Right forelimb (tissue), 1 donor: Measurements from ENCODE around the gene BHMT2.

Source experiments
- DNase-seq: peaks from one replicate; pipeline ENCODE4 v3.0.0-alpha.2; 2018

BHMT2 gene

DNA sequence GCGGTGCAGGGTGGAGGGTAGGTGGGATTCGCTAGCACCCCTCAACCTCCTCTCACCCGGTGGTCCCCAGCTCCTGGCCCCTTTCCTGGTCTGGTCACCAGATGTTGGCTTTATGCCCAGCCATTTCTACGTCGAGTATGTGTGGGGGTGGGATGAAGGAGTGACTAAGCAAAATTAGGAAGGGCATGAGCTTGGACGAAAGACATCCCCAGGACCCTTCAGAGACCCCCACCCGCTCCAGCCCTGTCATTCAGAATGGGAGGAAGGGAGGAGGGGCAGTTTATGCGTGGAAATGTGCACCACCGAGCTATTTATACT is 742 bp downstream of the BHMT2 start:
- DNase-seq, result peak; percentile 52

DNA sequence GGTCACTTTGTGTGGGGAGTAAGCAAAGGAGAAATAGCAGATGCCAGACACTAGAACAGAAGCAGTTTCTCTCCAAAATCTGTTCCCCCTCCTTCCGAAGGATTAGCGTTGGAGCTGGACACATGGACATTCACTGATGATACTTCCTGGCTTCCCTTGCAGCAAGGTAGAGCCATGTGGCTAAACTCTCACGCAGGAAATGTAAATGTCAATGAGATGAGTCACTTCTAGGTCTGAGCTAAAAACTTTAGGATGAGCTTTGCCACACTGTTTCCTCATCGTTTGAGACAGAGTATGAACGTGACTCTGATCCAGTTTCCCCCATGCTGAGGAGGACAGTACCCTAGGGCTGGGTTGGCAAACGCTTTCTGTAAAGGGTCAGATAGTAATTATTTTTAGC is 5.1 kb downstream of the BHMT2 start:
- no peak for DNase-seq

DNA sequence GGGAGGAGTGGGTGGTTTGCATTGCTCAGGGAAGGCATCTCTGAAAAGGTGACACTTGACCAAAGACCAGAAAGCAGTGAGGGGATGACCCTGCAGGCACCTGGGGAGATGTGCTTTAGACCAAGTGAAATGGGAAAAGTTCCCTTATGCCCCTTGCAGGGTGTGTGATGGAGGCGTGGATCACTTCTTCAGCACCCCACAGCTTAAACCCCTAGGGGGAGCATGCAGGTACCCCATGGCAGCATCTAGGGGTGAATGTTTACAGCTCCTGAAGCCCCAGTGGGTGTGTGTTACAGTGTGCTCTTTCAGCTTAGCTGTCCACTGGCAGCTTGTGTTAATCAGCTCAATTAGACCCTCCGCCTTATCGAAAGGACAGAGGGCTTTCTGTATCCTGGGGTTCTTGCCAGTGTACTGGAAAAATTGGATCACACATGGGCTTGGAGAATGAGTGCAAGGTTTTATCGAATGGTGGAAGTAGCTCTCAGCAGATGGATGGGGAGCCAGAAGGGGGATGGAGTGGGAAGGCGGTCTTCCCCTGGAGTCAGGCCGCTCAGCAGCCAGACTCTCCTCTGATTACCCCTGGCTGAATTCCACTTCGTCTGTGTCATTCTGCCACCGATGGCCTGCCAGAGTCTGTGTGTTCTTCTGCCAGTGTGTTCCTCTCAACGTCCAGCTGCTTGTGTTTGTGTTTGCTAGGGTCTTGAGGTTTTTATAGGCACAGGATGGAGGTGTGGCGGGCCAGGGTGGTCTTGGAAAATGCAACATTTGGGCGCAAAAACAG is 6.3 kb downstream of the BHMT2 start:
- DNase-seq, result no peak

DNA sequence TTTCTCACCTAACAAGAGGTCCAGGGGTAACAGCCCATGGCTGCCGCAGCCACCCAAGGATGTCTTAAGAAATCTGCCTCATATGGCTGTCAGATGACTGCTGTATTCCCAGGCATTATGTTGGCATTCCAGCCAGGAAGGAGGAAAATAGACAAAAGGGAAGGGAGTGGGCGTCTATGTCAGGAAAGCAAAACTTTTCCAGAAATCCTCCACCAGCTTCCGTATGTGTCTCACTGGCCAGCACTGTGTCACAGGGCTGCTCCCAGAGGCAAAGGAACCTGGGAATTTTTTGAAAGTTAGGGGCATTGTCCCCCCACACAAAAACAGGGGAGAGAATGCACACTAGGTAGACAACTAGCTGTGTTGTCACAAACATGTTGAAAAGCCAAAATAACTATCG is 7.3 kb downstream of the BHMT2 start:
- DNase-seq, result no peak

DNA sequence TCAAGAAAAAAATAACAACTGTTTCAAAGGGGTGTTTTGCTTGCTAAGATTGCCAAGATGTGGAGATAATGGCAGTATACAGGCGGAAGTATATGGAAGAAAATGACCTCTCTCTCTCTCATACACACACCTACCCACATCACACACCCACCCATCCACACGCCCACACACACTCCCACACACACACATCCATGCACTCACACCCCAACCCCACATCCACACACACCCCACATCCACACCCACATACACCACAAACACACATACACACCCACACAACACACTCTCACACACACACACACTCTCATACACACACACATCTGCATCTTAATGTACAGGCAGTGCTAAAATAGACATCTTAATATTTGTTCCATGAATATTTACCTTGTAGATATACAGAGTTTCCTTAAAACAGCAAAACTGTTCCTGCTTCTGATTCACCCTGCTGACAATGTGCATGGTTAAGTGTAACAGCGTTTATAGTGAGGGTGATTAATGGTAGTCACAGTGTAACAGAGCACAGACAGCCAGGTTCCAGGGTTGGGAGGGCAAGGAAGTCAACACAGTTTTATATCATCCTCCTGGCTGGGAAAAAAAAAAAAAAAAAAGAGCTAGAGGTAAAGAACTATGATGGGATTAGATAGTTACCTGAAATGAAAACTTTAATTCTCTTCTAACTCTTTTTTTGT is 8.3 kb downstream of the BHMT2 start:
- no peak for DNase-seq

DNA sequence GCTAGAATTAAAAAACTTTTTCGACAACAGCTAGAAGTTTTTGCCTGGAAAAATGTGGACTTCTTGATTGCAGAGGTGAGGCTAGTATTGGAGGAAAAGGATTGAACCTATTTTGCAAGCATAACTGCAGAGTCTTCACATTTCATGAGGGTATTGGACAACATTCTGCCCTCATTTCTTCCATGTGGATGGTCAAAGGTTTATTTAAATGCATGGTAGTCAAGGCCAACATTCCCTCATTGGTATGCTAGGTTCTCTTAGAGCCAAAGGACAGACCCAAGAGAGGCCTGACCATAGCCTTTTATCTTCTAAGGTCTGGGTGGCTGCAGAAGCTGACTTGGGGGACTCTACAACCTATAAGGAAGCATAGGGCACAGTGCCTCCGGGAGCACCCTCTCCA is 11.2 kb downstream of the BHMT2 start:
- DNase-seq, result no peak

DNA sequence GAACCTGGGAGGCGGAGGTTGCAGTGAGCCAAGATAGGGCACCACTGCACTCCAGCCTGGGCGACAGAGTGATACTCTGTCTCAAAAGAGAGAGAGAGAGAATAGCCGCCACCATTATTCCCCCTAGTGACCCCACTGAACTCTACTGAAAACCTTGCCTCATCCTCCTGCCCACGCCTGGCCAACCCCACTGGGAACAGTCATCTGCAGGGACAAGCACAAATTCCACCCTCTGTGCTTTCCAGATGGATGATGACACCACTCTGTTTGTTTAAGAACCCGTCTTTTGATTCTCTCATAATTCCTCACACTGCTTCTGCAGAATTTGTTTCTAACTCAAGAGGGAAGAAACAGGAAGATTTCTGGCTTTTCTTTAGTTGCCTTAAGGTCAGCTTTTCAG is 12.2 kb downstream of the BHMT2 start:
- DNase-seq, result no peak

DNA sequence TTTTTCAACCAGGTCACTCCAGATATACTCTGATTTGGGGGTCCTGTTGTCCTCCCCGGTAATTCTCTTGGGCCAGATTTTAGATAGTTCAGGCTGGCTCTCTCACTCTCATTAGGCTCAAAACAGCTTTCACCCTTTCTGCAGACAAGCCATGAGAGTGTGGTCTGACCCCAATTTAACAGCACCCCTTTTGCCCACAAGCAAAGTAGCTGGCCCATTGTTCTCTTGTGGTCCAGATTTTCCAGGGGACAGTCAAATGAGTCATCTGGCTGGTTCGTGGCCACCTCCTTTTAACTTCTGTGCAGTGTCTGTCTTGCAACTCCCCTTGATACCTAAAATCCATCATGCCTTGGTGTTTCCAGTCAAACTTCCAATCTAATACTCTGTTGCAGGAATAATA is 16.5 kb downstream of the BHMT2 start:
- DNase-seq, result no peak

DNA sequence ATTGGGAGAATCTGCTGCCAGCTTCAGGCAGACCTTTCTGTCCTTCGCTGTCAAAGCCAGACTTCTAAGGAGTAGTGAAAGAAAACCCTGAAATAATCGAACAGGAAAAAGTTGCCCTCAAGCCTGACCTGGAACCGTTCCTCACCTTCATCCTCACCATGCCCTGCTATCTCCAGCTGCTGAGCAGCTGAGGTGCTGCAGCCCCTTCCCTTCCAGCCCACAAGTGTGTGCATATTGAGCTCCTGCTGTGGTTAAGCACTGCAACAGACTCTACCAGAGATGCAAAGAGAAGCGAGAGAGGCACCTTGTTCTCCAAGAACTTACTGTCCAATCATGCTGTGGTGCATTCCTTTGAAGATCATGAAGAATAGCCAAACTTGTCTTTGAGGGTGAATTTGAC is 18.9 kb downstream of the BHMT2 start:
- no peak for DNase-seq

DNA sequence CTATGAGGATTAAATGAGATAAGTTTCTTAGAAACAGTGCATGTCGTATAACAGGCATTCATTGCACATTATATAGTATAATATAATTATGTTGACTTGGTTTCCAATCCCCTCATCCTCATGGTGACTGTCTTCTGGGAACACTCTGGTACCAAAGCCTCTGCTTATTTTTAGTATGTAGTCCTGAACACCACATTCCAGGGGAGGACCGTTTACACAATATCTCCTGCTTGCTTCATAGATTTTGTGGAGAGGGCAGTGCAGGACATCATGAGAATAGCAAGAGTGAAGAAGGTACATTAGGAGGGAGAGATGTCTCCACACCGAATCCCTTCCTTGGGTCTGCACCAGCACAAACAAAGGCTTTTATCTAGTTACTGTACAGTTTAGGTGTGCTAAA is 21.5 kb downstream of the BHMT2 start:
- DNase-seq, result no peak

DNA sequence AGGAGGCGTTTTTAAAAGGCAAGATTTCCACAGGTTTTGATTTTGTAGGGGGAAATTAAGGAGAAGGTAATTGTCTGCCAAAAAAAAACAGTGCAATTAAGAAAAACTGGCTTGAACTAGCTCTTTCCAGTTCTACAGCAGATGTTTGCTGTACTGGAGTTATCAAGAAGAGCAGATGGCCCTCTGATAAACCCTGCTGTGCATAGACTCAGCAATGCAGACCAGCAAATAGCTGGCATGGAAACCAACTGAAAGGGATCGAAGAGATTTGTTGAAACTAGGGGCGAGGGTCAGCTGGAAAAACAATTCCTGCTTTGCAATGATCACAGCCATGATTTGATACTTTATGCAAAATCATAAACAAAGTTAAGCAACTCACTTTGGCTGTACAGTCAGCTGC is 24.2 kb downstream of the BHMT2 start:
- DNase-seq, result no peak

DNA sequence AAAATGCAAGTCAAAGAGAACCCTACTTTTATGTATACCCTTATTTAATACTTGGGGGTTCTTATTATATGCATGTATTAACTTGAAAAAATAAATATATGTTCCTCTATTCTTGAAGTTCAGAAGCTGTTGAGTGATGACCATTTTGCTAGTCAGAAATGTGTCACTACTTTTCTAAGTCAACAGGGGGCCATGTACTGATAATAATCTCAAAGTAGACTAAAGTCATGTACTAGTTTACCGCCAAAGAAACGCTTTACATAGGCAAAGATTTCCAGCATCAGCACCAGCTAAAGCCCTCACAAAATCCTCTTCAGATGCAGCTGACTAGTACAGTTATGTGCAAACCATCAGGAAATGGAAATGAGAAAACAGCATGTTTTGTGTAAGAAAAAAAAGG is 36.3 kb downstream of the BHMT2 start:
- no peak for DNase-seq

DNA sequence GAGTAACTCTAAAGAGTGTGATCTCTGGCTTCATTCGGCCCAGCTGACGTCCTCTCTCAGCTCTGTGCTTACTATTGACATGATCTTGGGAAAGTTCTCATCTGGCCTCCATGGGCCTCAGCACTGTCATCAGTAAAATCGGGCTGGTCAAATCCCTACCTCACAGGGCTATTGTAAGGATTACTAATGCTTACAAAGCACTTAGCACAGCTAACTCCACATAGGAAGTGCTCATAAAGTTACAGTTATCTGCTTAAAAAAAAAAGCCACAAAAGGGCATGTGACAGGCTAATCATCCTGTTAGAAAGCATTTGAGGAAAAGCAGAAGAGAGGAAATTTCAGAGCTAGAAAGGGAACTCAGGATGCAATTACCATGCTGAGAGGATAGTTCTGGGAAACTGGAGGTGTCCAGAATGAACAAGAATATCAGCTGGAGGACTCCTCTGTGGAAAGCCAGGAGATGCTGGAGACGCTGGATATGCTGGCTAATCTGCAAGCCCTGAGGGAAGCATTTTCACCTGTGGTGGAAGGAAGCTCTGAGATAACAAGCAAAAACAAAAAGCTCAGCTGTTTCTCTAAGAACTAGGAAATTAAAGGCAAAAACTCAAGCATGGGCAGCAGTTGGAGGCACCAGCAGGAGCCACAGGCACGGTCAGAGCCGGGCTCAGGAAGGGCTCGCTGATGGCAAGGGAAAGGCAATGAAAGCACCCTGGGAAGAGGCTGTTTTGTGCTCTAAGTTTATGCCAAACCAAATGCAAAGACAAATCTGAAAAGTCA is 37.6 kb downstream of the BHMT2 start:
- DNase-seq, result no peak

DNA sequence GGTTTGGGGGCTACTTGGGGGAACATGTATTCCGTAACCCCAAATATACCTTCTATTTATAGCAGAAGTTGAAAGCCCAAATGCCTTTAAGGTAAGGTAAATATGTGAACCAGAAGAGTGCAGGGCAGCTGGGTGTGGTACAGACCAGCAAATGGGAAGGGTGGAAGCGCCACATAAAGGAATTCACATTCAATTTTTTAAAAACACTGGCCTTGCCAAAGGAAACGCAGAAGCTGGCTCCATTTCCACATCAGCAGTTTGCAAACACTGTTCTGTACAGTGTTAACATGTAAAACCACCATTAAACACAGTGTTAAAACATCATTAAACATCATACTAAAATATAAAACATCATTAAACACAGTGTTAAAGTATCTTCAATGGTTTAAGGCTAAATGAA is 38.5 kb downstream of the BHMT2 start:
- no peak for DNase-seq

DNA sequence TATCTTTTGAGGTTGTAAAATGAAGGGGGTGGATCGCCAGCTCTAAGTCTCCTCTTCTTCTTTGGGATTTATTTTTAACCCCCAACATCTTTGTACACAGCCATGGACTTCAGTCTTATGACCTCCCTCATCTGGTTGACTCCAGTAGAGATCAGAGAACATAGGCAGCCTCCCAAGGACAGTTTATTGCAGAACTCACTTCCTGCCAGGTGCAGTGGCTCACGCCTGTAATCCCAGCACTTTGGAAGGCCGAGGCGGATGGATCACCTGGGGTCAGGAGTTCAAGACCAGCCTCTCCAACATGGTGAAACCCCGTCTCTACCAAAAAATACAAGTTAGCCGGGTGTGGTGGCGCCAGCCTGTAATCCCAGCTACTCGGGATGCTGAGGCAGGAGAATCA is 39.2 kb downstream of the BHMT2 start:
- no peak for DNase-seq

DNA sequence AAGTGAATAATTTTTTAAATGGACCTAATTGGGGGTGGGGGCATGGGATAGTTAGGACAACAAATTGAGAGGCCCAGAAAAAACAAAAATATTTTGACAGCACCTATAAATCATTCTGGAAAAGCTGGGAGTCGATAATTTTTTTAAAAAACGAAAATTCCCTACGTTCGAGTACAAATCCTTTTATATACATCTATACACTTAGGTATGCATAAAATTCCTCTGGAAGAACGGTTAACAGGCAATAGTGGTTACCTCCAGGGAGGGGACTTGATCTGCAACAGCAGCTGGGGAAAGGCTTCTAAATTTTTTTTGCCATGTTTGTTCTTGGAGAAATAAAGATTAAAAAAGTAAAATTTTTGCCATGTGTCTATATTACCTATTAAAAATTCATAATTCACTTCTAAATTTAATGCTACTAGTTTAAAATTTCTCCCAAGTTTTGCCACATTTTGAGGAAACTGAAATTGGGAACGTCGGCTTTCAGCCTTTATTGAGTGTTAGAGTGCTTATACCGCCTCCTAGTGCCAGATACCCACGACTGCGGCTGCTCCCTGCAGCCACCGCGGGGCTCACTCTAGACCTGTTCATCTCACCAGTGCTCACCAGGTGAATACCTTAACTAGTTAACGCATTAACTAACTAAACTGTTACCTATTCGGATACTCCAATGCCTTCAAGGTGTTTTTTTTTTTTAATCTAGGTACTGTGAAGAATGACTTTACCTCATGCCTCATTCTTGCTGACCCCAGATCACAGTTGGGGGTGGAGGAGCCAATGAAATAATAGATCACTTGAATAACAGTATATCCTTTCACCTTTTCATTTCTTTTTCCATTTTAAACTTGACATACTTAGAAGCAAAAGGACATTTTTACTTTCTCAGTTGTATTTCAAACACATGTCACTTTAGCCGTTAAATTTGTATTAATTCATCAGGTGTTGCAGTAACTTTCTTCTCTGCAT is 40.2 kb downstream of the BHMT2 start:
- DNase-seq, result no peak

DNA sequence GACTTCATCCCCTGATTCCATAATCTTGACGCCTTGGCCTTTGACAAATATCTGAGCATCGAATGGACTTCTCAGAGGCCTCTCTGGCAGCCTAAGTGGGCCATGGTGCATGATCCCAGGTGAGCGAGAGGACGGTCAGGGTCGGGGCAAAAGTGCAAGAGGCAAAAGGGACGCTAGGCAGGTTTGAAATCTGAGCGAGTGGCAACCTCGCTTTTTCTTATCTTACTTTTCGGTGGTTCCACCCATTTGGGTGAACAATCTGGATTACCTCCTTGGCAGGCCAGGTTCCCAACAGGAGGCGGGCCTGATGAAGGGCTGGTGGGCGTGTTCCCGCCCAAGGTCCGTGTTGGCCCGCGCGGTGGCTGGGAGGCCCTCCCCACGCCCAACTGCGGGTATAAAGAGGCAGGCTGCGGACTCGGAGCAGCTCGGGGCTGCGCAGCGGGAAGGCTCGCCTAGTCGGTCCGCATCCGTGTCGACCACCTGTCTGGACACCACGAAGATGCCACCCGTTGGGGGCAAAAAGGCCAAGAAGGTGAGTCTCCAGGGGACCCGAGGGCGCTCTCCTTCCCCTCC is 41.9 kb downstream of the BHMT2 start, which contains the start of gene BHMT:
Gene BHMT, plus strand, starts transcription at position 423 of the 573 bp plus-strand sequence. Its CDS starts 77 bp downstream, at position 500.
- DNase-seq, result no peak

DNA sequence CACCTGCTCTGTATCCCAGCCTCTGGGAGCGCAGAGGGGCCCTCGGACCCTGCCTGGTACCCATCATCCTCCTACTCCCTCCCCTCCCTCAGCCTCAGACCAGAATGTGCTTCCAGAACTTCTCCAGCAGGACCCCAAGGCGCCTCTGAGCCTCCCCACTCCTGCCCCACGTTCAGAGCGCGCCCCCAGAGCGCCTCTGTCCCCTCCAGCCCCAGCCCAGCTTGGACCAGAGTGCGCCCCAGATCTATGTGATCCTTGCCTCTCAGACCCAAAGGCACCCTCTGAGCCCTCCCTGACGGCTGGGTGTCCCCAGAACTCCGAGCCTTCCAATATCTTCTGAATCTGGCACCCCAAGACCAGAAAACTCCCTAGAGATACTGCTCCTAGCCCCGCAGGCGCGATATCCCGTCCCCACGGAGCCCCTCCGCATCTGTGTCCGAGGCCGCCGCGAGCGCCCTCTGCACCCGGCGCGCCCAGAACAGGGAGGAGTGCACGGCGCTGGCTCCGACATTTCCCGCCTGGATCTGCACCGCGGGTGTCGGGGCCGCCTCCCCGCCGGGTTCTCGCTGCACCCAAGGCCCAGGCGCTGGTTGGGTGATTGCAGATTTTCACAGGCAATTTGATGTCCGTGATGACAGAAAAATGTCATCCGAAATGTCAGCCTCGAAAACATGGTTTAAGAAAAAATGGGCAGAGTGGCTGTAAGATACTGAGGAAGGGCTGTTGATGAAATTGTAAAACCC is 42.6 kb downstream of the BHMT2 start:
- DNase-seq, result no peak

DNA sequence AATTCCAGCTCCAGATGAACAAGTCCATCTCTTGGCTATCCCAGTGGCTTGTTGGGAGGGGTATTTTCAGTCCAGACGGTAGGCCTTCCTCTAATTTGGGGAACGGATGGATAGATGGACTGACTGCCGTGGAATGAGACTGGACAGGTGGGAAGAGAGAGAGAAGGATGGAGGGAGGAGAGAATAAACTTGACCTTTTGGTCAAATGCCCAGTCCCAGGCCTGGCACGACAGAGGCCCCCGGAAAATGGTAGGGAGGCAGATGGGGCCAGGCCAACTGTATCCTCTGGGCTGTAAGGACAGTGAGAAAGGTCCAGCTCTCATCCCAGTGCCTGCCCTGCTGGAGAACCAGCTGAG is 43.1 kb downstream of the BHMT2 start:
- DNase-seq, result no peak

DNA sequence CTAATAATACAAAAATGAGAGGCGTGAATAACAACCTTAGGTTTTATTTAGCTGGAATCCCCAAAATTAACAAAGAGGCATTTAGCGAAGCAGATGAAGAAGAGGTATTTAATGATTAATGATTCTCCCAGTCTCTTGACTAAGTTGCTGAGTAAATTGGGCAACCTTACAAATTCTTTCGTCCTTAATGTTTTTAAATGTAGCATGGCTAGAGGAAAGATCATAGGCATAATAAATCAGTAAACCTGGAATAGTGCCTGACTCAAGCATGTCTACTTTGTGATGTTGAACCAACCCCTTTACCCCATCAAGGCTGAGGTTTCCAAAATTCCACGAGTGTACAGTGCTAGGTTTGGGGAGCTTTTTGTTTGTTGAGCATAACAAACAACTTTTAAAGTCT is 49.9 kb downstream of the BHMT2 start:
- DNase-seq, result no peak

DNA sequence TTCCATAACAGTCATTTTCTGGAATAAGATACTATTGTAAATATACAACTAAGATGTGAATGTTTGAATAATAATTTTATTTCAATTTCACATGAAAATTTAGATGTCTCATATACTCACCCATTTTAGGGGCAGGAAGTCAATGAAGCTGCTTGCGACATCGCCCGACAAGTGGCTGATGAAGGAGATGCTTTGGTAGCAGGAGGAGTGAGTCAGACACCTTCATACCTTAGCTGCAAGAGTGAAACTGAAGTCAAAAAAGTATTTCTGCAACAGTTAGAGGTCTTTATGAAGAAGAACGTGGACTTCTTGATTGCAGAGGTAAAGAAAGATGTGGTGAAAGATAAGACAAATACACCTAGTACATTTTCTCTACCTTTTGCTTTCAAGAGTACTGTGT is 50.7 kb downstream of the BHMT2 start:
- no peak for DNase-seq

DNA sequence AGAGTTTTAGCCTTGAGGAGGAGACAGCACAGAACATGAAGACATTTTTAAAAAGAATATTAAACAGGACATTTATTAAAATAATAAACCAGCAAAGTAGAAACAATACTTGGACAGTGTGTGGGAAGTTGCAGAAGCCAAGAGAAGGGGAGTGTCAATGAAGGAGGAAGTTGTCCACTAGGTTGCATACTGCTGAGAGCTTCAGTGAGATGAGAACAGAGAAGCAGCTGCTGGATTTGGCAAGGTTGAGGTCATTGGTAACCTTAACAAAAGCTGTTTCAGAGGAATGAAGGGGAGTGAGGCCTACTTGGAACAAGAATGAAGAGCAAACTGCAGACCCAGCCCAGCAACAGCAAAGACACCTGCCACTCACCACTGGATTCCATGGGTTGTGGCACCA is 53.4 kb downstream of the BHMT2 start:
- no peak for DNase-seq
